Activated T-cell treated with anti-CD3 and anti-CD28 coated beads, Interleukin-2, amount 50 U/mL, for 72 hours (primary cell): ENCODE results near the gene PSMB11. TPM values are rescaled to one million over a fixed set of nuclear protein-coding genes. Genes with fewer than 3 reads are reported as not detected.

Experiments
- total RNA-seq, 2 donors: library from RNA; stranded (reverse); gene quantifications; one replicate each; pipeline ENCODE4 v1.2.3, GENCODE V29; 2022

Gene PSMB11
- total RNA-seq, 2 donors from 2014 or later: not detected

Other genes with a start within 250 kb of the PSMB11 start
- gene SLC7A7, start 226.8 kb upstream of the PSMB11 start, total RNA-seq: 1 to 10 TPM in 1 of 2 donors, under 1 TPM in 1; 0.21 to 1.5 TPM
- gene MRPL52, start 212.3 kb upstream of the PSMB11 start, total RNA-seq: 10 to 100 TPM; 76.9 to 80.4 TPM
- gene MMP14, start 205.6 kb upstream of the PSMB11 start, total RNA-seq: 1 to 10 TPM; 1.4 to 6.8 TPM
- 10 to 100 TPM; 66.5 to 78.4 TPM for gene LRP10, start 170.5 kb upstream of the PSMB11 start, total RNA-seq
- gene REM2, start 159.0 kb upstream of the PSMB11 start, total RNA-seq: 1 to 10 TPM; 4.6 to 4.7 TPM
- gene RBM23, start 123.1 kb upstream of the PSMB11 start, total RNA-seq: 10 to 100 TPM; 69.5 to 77.5 TPM
- 10 to 100 TPM; 55.0 to 79.2 TPM for gene PRMT5, start 112.8 kb upstream of the PSMB11 start, total RNA-seq
- gene HAUS4, start 85.1 kb upstream of the PSMB11 start, total RNA-seq: 10 to 100 TPM; 82.0 to 90.9 TPM
- gene AJUBA, start 59.7 kb upstream of the PSMB11 start, total RNA-seq: 1 to 10 TPM; 1.7 to 2.2 TPM
- 10 to 100 TPM; 13.5 to 15.2 TPM for gene C14orf93, start 32.1 kb upstream of the PSMB11 start, total RNA-seq
- 10 to 100 TPM; 82.8 to 88.9 TPM for gene PSMB5, start 7.3 kb upstream of the PSMB11 start, total RNA-seq
- 1 to 10 TPM in 1 of 2 donors, under 1 TPM in 1; 0.82 to 1.5 TPM for gene CDH24, start 15.3 kb downstream of the PSMB11 start, total RNA-seq
- gene ACIN1, start 52.9 kb downstream of the PSMB11 start, total RNA-seq: 100 to 1,000 TPM; 162 to 188 TPM
- gene C14orf119, start 53.3 kb downstream of the PSMB11 start, total RNA-seq: 10 to 100 TPM; 31.3 to 38.5 TPM
- gene CIROP, start 62.8 kb downstream of the PSMB11 start, total RNA-seq: not detected
- under 1 TPM; 0.21 to 0.36 TPM for gene CEBPE, start 77.0 kb downstream of the PSMB11 start, total RNA-seq
- gene SLC7A8, start 141.4 kb downstream of the PSMB11 start, total RNA-seq: 1 to 10 TPM in 1 of 2 donors, under 1 TPM in 1; 0.72 to 1.2 TPM
- gene RNF212B, start 195.7 kb downstream of the PSMB11 start, total RNA-seq: not detected
- gene HOMEZ, start 243.9 kb downstream of the PSMB11 start, total RNA-seq: 10 to 100 TPM; 11.8 to 12.6 TPM